ENCODE results near the gene CETN2.

CETN2 gene

GRCh38 chrX:152866386-152866785 lies 35.8 kb upstream of the CETN2 start:
- TF ChIP-seq, protein P1, sequence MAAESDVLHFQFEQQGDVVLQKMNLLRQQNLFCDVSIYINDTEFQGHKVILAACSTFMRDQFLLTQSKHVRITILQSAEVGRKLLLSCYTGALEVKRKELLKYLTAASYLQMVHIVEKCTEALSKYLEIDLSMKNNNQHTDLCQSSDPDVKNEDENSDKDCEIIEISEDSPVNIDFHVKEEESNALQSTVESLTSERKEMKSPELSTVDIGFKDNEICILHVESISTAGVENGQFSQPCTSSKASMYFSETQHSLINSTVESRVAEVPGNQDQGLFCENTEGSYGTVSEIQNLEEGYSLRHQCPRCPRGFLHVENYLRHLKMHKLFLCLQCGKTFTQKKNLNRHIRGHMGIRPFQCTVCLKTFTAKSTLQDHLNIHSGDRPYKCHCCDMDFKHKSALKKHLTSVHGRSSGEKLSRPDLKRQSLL (tag by site-specific recombination; IDR thresholded peaks at IDR 0.05): no peak
- no peak for TF ChIP-seq ZNF157 (tag by site-specific recombination; IDR thresholded peaks at IDR 0.05)
- no peak for TF ChIP-seq ZNF121 (tag by site-specific recombination; IDR thresholded peaks at IDR 0.05)
- no peak for TF ChIP-seq ZNF654 (tag by site-specific recombination; IDR thresholded peaks at IDR 0.05; ENCODE audit: low read depth)
- no peak for TF ChIP-seq ZNF473 (tag by site-specific recombination; IDR thresholded peaks at IDR 0.05)
- no peak for TF ChIP-seq ZNF658 (tag by site-specific recombination; IDR thresholded peaks at IDR 0.05)
- no peak for TF ChIP-seq ZNF623 (tag by site-specific recombination; IDR thresholded peaks at IDR 0.05)
- no peak overlapping the region for H3K4me3 ChIP-seq (ENCODE audit: low read depth, low read length)
- ChIA-PET POLR2A (no interaction called here), CTCF (interaction anchor here (0.9 kb wide), 1 partner anchor 26 kb away, joined by 3 read pairs; no protein-coding TSS in a partner anchor)
- H3K27ac ChIP-seq (ENCODE audit: extremely low read depth, low read depth, low read length): no peak overlapping the region
- peaks cover 0 to 80% of the 10 kb centered on the region in 2 experiments; a peak in 2 of 3 replicates for H3K36me3 ChIP-seq (ENCODE audit: control insufficient read depth in 2 of 2, insufficient read depth in 1 of 2, low read length in 2 of 2)
- H3K9me3 ChIP-seq (ENCODE audit: control insufficient read depth, insufficient read depth, low read depth, low read length): no peaks in the 10 kb centered on the region
- H3K4me1 ChIP-seq (ENCODE audit: control insufficient read depth, insufficient read depth, low read length): no peaks in the 10 kb centered on the region

DNA sequence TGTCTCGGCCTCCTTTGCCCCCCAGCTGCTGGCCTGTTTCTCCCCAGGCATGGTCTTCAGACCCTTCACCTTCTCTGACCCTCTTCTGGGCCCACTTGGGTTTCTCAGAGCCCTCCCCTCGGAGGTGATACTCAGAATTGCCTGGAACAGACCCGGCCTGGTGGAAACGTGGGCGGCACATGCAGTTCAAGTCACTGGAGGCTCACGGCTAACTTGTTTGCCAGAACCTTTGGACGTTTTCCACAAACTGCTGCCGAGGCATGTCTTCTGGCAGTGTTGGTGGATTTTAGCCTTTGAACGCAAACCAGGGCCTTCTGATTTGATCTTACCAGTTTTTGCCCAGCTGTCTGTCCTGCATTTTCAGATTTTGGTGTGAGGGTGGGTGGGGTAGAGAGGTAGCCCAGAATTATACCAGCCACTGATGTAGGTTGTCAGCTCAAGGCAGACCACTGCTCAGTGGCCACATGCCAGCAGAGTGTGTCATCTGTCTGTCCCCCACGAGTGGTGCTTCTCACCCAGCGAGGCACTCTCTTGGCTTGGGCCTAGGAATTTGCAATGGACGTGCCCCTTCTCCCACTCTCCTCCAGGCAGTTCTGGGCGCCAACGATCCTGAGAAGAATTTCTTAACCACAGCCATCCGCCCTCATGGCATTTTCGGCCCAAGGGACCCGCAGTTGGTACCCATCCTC lies 34.8 kb upstream of the CETN2 start:
- Histone ChIP-seq H3K27ac (ENCODE audit: extremely low read depth, low read depth, low read length) (no peak overlapping the region), H3K4me1 (ENCODE audit: control insufficient read depth, insufficient read depth, low read length) (no peaks in the 10 kb centered on the region), H3K9me3 (ENCODE audit: control insufficient read depth, insufficient read depth, low read depth, low read length) (no peaks in the 10 kb centered on the region), H3K36me3 (ENCODE audit: control insufficient read depth in 2 of 2, insufficient read depth in 1 of 2, low read length in 2 of 2) (peaks cover 0 to 79% of the 10 kb centered on the region in 2 experiments; a peak in 2 of 3 replicates), H3K4me3 (ENCODE audit: low read depth, low read length) (no peak overlapping the region)
- TF ChIP-seq ZBTB1 (tag by site-specific recombination; IDR thresholded peaks at IDR 0.05) (no peak), WT1 (tag by site-specific recombination; IDR thresholded peaks at IDR 0.05) (no peak), ZSCAN16 (tag by site-specific recombination; IDR thresholded peaks at IDR 0.05) (no peak), ZNF596 (tag by site-specific recombination; IDR thresholded peaks at IDR 0.05) (no peak), PRDM1 (tag by site-specific recombination; IDR thresholded peaks at IDR 0.05) (no peak), ZNF580 (tag by site-specific recombination; IDR thresholded peaks at IDR 0.05) (no peak), RBAK (tag by site-specific recombination; IDR thresholded peaks at IDR 0.05) (no peak), ATF2 (tag by site-specific recombination; IDR thresholded peaks at IDR 0.05; ENCODE audit: low read depth) (no peak), ZNF701 (tag by site-specific recombination; IDR thresholded peaks at IDR 0.05) (no peak), ZFP37 (tag by site-specific recombination; IDR thresholded peaks at IDR 0.05) (no peak), ZNF324 (tag by site-specific recombination; IDR thresholded peaks at IDR 0.05) (no peak), ZNF354C (tag by site-specific recombination; IDR thresholded peaks at IDR 0.05; ENCODE audit: borderline replicate concordance, low read depth) (no peak), GLIS2 (tag by site-specific recombination; IDR thresholded peaks at IDR 0.05) (no peak), SETDB1 (IDR thresholded peaks at IDR 0.05; ENCODE audit: insufficient read length, low read length) (no peak)
- TF ChIP-seq, protein P2, sequence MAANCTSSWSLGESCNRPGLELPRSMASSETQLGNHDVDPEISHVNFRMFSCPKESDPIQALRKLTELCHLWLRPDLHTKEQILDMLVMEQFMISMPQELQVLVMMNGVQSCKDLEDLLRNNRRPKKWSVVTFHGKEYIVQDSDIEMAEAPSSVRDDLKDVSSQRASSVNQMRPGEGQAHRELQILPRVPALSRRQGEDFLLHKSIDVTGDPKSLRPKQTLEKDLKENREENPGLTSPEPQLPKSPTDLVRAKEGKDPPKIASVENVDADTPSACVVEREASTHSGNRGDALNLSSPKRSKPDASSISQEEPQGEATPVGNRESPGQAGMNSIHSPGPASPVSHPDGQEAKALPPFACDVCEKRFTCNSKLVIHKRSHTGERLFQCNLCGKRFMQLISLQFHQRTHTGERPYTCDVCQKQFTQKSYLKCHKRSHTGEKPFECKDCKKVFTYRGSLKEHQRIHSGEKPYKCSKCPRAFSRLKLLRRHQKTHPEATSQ (tag by site-specific recombination; IDR thresholded peaks at IDR 0.05): no peak
- TF ChIP-seq, protein P3, sequence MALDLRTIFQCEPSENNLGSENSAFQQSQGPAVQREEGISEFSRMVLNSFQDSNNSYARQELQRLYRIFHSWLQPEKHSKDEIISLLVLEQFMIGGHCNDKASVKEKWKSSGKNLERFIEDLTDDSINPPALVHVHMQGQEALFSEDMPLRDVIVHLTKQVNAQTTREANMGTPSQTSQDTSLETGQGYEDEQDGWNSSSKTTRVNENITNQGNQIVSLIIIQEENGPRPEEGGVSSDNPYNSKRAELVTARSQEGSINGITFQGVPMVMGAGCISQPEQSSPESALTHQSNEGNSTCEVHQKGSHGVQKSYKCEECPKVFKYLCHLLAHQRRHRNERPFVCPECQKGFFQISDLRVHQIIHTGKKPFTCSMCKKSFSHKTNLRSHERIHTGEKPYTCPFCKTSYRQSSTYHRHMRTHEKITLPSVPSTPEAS (tag by site-specific recombination; IDR thresholded peaks at IDR 0.05): no peak
- TF ChIP-seq, protein P4, sequence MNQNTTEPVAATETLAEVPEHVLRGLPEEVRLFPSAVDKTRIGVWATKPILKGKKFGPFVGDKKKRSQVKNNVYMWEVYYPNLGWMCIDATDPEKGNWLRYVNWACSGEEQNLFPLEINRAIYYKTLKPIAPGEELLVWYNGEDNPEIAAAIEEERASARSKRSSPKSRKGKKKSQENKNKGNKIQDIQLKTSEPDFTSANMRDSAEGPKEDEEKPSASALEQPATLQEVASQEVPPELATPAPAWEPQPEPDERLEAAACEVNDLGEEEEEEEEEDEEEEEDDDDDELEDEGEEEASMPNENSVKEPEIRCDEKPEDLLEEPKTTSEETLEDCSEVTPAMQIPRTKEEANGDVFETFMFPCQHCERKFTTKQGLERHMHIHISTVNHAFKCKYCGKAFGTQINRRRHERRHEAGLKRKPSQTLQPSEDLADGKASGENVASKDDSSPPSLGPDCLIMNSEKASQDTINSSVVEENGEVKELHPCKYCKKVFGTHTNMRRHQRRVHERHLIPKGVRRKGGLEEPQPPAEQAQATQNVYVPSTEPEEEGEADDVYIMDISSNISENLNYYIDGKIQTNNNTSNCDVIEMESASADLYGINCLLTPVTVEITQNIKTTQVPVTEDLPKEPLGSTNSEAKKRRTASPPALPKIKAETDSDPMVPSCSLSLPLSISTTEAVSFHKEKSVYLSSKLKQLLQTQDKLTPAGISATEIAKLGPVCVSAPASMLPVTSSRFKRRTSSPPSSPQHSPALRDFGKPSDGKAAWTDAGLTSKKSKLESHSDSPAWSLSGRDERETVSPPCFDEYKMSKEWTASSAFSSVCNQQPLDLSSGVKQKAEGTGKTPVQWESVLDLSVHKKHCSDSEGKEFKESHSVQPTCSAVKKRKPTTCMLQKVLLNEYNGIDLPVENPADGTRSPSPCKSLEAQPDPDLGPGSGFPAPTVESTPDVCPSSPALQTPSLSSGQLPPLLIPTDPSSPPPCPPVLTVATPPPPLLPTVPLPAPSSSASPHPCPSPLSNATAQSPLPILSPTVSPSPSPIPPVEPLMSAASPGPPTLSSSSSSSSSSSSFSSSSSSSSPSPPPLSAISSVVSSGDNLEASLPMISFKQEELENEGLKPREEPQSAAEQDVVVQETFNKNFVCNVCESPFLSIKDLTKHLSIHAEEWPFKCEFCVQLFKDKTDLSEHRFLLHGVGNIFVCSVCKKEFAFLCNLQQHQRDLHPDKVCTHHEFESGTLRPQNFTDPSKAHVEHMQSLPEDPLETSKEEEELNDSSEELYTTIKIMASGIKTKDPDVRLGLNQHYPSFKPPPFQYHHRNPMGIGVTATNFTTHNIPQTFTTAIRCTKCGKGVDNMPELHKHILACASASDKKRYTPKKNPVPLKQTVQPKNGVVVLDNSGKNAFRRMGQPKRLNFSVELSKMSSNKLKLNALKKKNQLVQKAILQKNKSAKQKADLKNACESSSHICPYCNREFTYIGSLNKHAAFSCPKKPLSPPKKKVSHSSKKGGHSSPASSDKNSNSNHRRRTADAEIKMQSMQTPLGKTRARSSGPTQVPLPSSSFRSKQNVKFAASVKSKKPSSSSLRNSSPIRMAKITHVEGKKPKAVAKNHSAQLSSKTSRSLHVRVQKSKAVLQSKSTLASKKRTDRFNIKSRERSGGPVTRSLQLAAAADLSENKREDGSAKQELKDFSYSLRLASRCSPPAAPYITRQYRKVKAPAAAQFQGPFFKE (tag by site-specific recombination; IDR thresholded peaks at IDR 0.05; ENCODE audit: borderline replicate concordance): no peak
- POLR2A ChIA-PET: no interaction called here
- CTCF ChIA-PET: no interaction called here
